Stimulated activated CD4-positive, alpha-beta T cell treated with anti-CD3 and anti-CD28 coated beads, TNF-alpha, amount 100 ng/mL, for 24 hours (primary cell): Measurements from ENCODE around the gene RRBP1.

ENCODE experiments used
- DNase-seq, 3 experiments: peaks; one replicate each; pipeline ENCODE4 v3.0.0-alpha.2; 2020; ENCODE audit warnings: low read depth in 3 of 3

RRBP1 gene

GRCh38 chr20:17634661-17635331 lies 47.2 kb downstream of the RRBP1 start:
- DNase-seq, result no peak

GRCh38 chr20:17633850-17634500 lies 48.1 kb downstream of the RRBP1 start:
- DNase-seq, result no peak

GRCh38 chr20:17633221-17633849 lies 48.7 kb downstream of the RRBP1 start:
- no peak for DNase-seq

GRCh38 chr20:17631576-17632319 lies 50.3 kb downstream of the RRBP1 start:
- DNase-seq, result no peak

GRCh38 chr20:17630806-17631195 lies 51.2 kb downstream of the RRBP1 start:
- DNase-seq, result no peak

GRCh38 chr20:17630151-17630805 lies 51.8 kb downstream of the RRBP1 start:
- DNase-seq, result no peak

- DNase-seq, result no peak
Observed at GRCh38 chr20:17629678-17630089, 52.4 kb downstream of the RRBP1 start.

GRCh38 chr20:17629025-17629424 lies 53.0 kb downstream of the RRBP1 start:
- DNase-seq, result no peak

- DNase-seq, result no peak
Observed at GRCh38 chr20:17628101-17628841, 53.8 kb downstream of the RRBP1 start.

GRCh38 chr20:17627101-17627955 lies 54.7 kb downstream of the RRBP1 start:
- no peak for DNase-seq

- no peak for DNase-seq
Observed at GRCh38 chr20:17626217-17627007, 55.6 kb downstream of the RRBP1 start.

- DNase-seq, result no peak
Observed at GRCh38 chr20:17625246-17626051, 56.6 kb downstream of the RRBP1 start.

GRCh38 chr20:17624551-17625245 lies 57.3 kb downstream of the RRBP1 start:
- no peak for DNase-seq

GRCh38 chr20:17624070-17624469 lies 58.0 kb downstream of the RRBP1 start:
- DNase-seq, result no peak

- no peak for DNase-seq
Observed at GRCh38 chr20:17622851-17623508, 59.1 kb downstream of the RRBP1 start.

- no peak for DNase-seq
Observed at GRCh38 chr20:17622086-17622850, 59.8 kb downstream of the RRBP1 start.
